ENCODE results near the gene PGAP2.

- TF ChIP-seq CTCF (IDR thresholded peaks at IDR 0.05) (no peak), POLR2AphosphoS5 (IDR thresholded peaks at IDR 0.05) (no peak), POLR2A (IDR thresholded peaks at IDR 0.05) (no peak), EP300 (IDR thresholded peaks at IDR 0.05) (no peak)
Measured at GRCh38 chr11:3802011-3802790, 6.2 kb upstream of the PGAP2 start.

All from upper lobe of left lung (tissue), 4 donors.